Right lobe of liver (tissue), 6 donors: ENCODE measurements around the gene MYOM3. TPM values are rescaled to one million over a fixed set of nuclear protein-coding genes. Genes with fewer than 3 reads are reported as not detected.

Experiments
- ATAC-seq, 4 donors: fragments of 200-7000 bp; cut with Tn5 transposase; one replicate each; pipeline ENCODE4 v1.9.1; 2020; ENCODE audit warnings: mild to moderate bottlenecking in 4 of 4, moderate library complexity in 4 of 4
- DNase-seq, 3 donors: peaks; one replicate each; pipeline ENCODE4 v3.0.0-alpha.2; 2020
- H3K27ac ChIP-seq, 3 donors: fragments of 200-600 bp; one replicate each; pipeline ENCODE4 v1.8.0; 2022
- H3K27me3 ChIP-seq, 2 donors: fragments of 200-600 bp; one replicate each; pipeline ENCODE4 v1.8.0; 2022
- H3K36me3 ChIP-seq, 4 donors: fragments of 200-600 bp; sonication (generic) in 1 of 4; one replicate each; pipeline versions ENCODE4 v1.5.1 to v1.8.0; 2017 to 2022; ENCODE audit warnings: control low read depth in 1 of 4
- H3K4me1 ChIP-seq, 4 donors: fragments of 200-600 bp; sonication (generic) in 1 of 4; one replicate each; pipeline versions ENCODE4 v1.5.1 to v1.8.0; 2017 to 2022; ENCODE audit warnings: control low read depth in 1 of 4
- H3K4me3 ChIP-seq, 3 donors: fragments of 200-600 bp; one replicate each; pipeline ENCODE4 v1.8.0; 2022
- H3K9me3 ChIP-seq, 4 donors: fragments of 200-600 bp; sonication (generic) in 1 of 4; one replicate each; pipeline versions ENCODE4 v1.5.1 to v1.8.0; 2017 to 2022; ENCODE audit warnings: control low read depth in 1 of 4
- POLR2A ChIP-seq: fragments of 450-650 bp; IDR thresholded peaks from one replicate; pipeline ENCODE4 v1.6.1; 2017; ENCODE audit warnings: antibody characterized with exemption, mild to moderate bottlenecking
- WGBS: methylation state at CpG from one replicate; pipeline ENCODE4 v1.1.6; 2018; ENCODE audit warnings: low coverage, low lambda C conversion rate; ENCODE audit not compliant: insufficient coverage; ENCODE audit errors: missing lambda C conversion rate; 5-methylcytosine and 5-hydroxymethylcytosine counted together
- intact Hi-C, 2 donors: fragments of 100-400 bp; cut with DNase I; formaldehyde crosslinking; loops; one replicate each; pipeline versions ENCODE4 v1.11.2 to v1.14.1; 2022
- total RNA-seq, 6 experiments: library from RNA; depleted of rRNA in 2 of 6; stranded (reverse); fragments of >200 nt in 2 of 6; fragmentation: NEBNext Ultra II Directional in 3 of 6; extraction: Animal tissue kit (Norgen Biotek cat#: 25700) in 3 of 6; gene quantifications; one replicate each; pipeline versions ENCODE4 v1.1.0 to v1.2.4, GENCODE V29; 2016 to 2023
- TF ChIP-seq, protein P1 (sequence below), 4 donors: fragments of 200-600 bp in 3 of 4; fragments of 450-650 bp in 1 of 4; IDR thresholded peaks; one replicate each; pipeline versions ENCODE4 v1.5.1 to v1.8.0; 2016 to 2022; ENCODE audit warnings: antibody characterized with exemption in 4 of 4, mild to moderate bottlenecking in 2 of 4
- donor health status: DM: no; HTN: yes; CAD: no.
- donor health status: DM: no; HTN: no; CAD: no.
- donor health status: DM: no; HTN: no; CAD: no.
- donor health status: DM: no; HTN: yes; CAD: no.
- donor health status: DM: no; HTN: yes; CAD: no.

Gene MYOM3
- total RNA-seq, 6 experiments from 2014 or later, result 0.04 to 0.37 (median 0.13) TPM

DNA sequence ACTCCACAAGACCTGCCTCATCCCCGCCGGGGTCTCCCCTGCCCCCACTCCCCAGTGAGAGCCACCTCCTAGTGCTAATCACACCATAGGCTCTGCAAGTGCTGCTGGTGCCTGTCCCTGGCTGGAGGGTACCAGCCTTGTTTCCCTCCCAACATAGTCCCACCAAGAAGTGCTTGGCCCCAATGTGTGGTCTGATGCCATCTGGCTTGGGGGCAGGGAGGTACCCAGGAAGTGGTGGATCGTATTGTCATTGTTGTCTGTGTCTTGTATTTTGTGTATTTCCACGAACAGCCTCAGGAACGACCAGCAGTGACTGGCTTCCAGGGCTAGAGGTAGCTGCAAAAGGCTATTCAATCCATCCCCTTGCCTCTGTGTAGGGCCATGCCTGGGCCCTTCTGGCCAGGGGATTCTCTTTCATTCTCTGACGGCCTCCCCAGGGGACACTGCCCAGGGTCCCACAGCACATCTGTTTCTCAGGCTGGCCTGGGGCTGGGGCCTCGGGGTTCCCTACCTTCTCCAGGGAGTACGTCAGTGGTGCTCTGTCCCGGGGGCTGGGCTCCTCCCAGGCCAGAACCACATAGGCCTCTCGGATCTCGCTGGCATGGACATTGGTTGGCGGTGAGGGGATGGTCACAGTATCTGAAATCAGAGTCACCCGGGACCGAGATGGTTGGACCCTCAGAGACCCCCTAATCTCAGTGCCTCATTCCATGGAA lies 22.8 kb downstream of the MYOM3 start:
- WGBS, result 60% methylated on average over 4 of the region's 14 CpGs
- H3K4me3 ChIP-seq, result no peak overlapping the region
- H3K27me3 ChIP-seq, result no peaks in the 10 kb centered on the region
- TF ChIP-seq, protein P1, sequence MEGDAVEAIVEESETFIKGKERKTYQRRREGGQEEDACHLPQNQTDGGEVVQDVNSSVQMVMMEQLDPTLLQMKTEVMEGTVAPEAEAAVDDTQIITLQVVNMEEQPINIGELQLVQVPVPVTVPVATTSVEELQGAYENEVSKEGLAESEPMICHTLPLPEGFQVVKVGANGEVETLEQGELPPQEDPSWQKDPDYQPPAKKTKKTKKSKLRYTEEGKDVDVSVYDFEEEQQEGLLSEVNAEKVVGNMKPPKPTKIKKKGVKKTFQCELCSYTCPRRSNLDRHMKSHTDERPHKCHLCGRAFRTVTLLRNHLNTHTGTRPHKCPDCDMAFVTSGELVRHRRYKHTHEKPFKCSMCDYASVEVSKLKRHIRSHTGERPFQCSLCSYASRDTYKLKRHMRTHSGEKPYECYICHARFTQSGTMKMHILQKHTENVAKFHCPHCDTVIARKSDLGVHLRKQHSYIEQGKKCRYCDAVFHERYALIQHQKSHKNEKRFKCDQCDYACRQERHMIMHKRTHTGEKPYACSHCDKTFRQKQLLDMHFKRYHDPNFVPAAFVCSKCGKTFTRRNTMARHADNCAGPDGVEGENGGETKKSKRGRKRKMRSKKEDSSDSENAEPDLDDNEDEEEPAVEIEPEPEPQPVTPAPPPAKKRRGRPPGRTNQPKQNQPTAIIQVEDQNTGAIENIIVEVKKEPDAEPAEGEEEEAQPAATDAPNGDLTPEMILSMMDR (IDR thresholded peaks at IDR 0.05), result no peak
- no peak for TF ChIP-seq POLR2A
- H3K9me3 ChIP-seq, result no peaks in the 10 kb centered on the region
- H3K27ac ChIP-seq, result no peak overlapping the region
- ATAC-seq (no peak), DNase-seq (no peak)
- intact Hi-C loops, result no loop called here
- no peaks in the 10 kb centered on the region for H3K36me3 ChIP-seq
- H3K4me1 ChIP-seq, result no peaks in the 10 kb centered on the region

DNA sequence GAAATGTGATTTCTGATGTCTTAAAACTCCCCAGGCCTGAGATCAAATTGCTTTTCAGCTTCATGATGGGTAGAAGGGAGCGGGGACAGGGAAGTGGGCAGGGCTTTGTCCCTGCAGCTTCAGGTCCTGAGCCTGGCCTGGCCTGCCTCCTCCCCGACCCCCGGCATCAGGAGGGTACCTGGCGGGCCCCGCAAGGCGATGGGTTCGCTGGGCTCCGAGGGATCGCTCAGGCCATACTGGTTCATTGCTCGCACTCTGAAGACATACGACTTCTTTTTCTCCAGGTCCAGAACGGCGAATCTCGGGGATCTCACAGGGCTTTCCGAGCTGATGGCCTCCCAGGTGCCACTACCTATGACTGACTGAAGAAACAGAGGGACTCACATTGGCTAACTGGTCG lies 25.5 kb downstream of the MYOM3 start:
- Histone ChIP-seq H3K4me1 (peaks cover 0 to under 1% (median 0%) of the 10 kb centered on the region in 4 donors), H3K36me3 (no peaks in the 10 kb centered on the region), H3K27me3 (no peaks in the 10 kb centered on the region), H3K4me3 (no peak overlapping the region), H3K9me3 (no peaks in the 10 kb centered on the region), H3K27ac (no peak overlapping the region)
- 100% methylated on average over 1 of the region's 16 CpGs for WGBS
- intact Hi-C loops, result no loop called here
- no peak for ATAC-seq
- DNase-seq, result peak in 1 of 3 donors; percentile 24
- TF ChIP-seq, protein P1 (IDR thresholded peaks at IDR 0.05), result no peak
- TF ChIP-seq POLR2A, result no peak

DNA sequence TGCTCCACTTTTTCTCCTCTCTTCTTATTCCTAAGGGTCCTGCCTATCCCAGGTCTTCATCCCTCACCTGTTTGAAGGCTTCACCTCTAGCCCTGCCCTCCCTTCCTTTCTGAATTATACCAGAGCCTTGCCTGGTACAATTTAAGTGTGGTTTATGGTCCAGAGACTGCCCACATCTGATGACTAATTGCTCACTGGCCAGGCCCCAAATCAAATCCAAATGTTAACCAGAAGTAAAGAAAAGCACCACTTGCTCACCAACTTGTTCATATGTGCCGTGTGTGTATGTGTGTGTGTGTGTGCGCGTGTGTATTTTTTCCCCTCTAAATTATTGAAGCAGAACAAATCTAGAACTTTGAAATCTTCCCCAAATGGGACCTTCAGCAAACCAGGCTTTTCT lies 26.4 kb downstream of the MYOM3 start:
- Histone ChIP-seq H3K27ac (no peak overlapping the region), H3K4me1 (peaks cover 0 to 8% (median 2%) of the 10 kb centered on the region in 4 donors), H3K36me3 (no peaks in the 10 kb centered on the region), H3K27me3 (no peaks in the 10 kb centered on the region), H3K9me3 (no peaks in the 10 kb centered on the region), H3K4me3 (no peak overlapping the region)
- TF ChIP-seq, protein P1 (IDR thresholded peaks at IDR 0.05), result no peak
- no peak for TF ChIP-seq POLR2A
- WGBS, result 76% methylated on average over 3 of the region's 3 CpGs
- intact Hi-C loops, result no loop called here
- ATAC-seq, result no peak
- DNase-seq, result no peak

DNA sequence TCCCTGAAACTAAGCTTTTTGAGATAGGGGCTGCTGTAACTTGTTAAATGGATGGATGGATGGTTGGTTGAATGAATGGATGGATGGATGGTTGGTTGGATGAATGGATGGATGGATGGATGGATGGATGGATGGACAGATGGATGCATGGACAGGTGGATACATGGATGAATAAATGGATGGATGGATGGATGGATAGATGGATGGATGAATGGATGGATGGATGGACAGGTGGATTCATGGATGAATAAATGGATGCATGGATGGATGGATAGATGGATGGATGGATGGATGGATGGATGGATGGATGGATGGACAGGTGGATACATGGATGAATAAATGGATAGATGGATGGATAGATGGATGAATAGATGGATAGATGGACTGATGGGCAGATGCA lies 26.9 kb downstream of the MYOM3 start:
- intact Hi-C loops, result no loop called here
- no peak for ATAC-seq
- H3K27me3 ChIP-seq, result no peaks in the 10 kb centered on the region
- no peak for DNase-seq
- no peaks in the 10 kb centered on the region for H3K9me3 ChIP-seq
- H3K27ac ChIP-seq, result no peak overlapping the region
- no peak overlapping the region for H3K4me3 ChIP-seq
- no peaks in the 10 kb centered on the region for H3K36me3 ChIP-seq
- TF ChIP-seq POLR2A, result no peak
- TF ChIP-seq, protein P1 (IDR thresholded peaks at IDR 0.05), result no peak
- peaks cover 0 to 9% (median 2%) of the 10 kb centered on the region in 4 donors for H3K4me1 ChIP-seq
